Suprapubic skin (tissue), 4 donors: ENCODE measurements around the gene NEURL1B. TPM values are rescaled to one million over a fixed set of nuclear protein-coding genes. Genes with fewer than 3 reads are reported as not detected.
A peak's percentile ranks its signal among the peaks of the same experiment; 100 is the strongest.

Experiments used
- DNase-seq, 2 donors: peaks; one replicate each; pipeline ENCODE4 v3.0.0-alpha.2; 2019; ENCODE audit warnings: low spot score in 2 of 2
- H3K27ac ChIP-seq: fragments of 200-600 bp; sonication (generic); one replicate; pipeline ENCODE4 v1.5.1; 2019
- H3K27me3 ChIP-seq: fragments of 200-600 bp; sonication (generic); one replicate; pipeline ENCODE4 v1.5.1; 2019
- H3K36me3 ChIP-seq: fragments of 200-600 bp; sonication (generic); one replicate; pipeline ENCODE4 v1.5.1; 2019
- H3K4me1 ChIP-seq: fragments of 200-600 bp; sonication (generic); one replicate; pipeline ENCODE4 v1.5.1; 2019
- H3K4me3 ChIP-seq: fragments of 200-600 bp; sonication (generic); one replicate; pipeline ENCODE4 v1.5.1; 2019; ENCODE audit warnings: mild to moderate bottlenecking
- H3K9me3 ChIP-seq: fragments of 200-600 bp; sonication (generic); one replicate; pipeline ENCODE4 v1.5.1; 2019
- CTCF ChIP-seq, 2 donors: fragments of 200-600 bp in 1 of 2; fragments of 450-650 bp in 1 of 2; sonication (generic) in 1 of 2; IDR thresholded peaks; one replicate each; pipeline ENCODE4 v1.5.1; 2016 to 2019; ENCODE audit warnings: antibody characterized with exemption in 2 of 2, mild to moderate bottlenecking in 1 of 2, moderate library complexity in 1 of 2
- EP300 ChIP-seq: sonication (generic); formaldehyde crosslinking; IDR thresholded peaks from one replicate; pipeline ENCODE4 v1.6.1; 2017; ENCODE audit warnings: antibody characterized with exemption
- POLR2A ChIP-seq, 2 donors: fragments of 450-650 bp; IDR thresholded peaks; one replicate each; pipeline ENCODE4 v1.6.1; 2017; ENCODE audit warnings: antibody characterized with exemption in 2 of 2, mild to moderate bottlenecking in 2 of 2, moderate library complexity in 2 of 2
- POLR2AphosphoS5 ChIP-seq, 3 donors: sonication (generic); formaldehyde crosslinking; IDR thresholded peaks; one replicate each; pipeline ENCODE4 v1.6.1; 2017; ENCODE audit warnings: antibody characterized with exemption in 3 of 3
- WGBS: methylation state at CpG from one replicate; pipeline ENCODE4 v1.1.5; 2018; 5-methylcytosine and 5-hydroxymethylcytosine counted together
- total RNA-seq, 4 donors: library from RNA; depleted of rRNA; stranded (reverse); fragments of >200 nt; gene quantifications; one replicate each; pipeline ENCODE4 v1.1.0, GENCODE V29; 2016

NEURL1B gene
- total RNA-seq, 4 donors from 2014 or later = 18.5 to 40.9 (median 30.4) TPM

GRCh38 chr5:172638209-172638768, 2.8 kb upstream of the NEURL1B start:
- Histone ChIP-seq H3K27me3 (peaks cover 3% of the 10 kb centered on the region), H3K27ac (no peak overlapping the region), H3K4me3 (no peak overlapping the region), H3K9me3 (no peaks in the 10 kb centered on the region), H3K4me1 (peaks cover 46% of the 10 kb centered on the region), H3K36me3 (no peaks in the 10 kb centered on the region)
- no peak for TF ChIP-seq POLR2A (IDR thresholded peaks at IDR 0.05)
- no peak for TF ChIP-seq POLR2AphosphoS5 (IDR thresholded peaks at IDR 0.05)
- TF ChIP-seq CTCF (IDR thresholded peaks at IDR 0.05) = no peak
- TF ChIP-seq EP300 = no peak
- 80% methylated on average over 3 of the region's 3 CpGs for WGBS
- peak; percentile 13 to 29 for DNase-seq

- no peak overlapping the region for H3K4me3 ChIP-seq
- H3K36me3 ChIP-seq = no peaks in the 10 kb centered on the region
- 82% methylated on average over 5 of the region's 5 CpGs for WGBS
- H3K27ac ChIP-seq = no peak overlapping the region
- H3K4me1 ChIP-seq = peaks cover 57% of the 10 kb centered on the region
- DNase-seq = no peak
- H3K9me3 ChIP-seq = no peaks in the 10 kb centered on the region
- no peak for TF ChIP-seq EP300
- no peak for TF ChIP-seq CTCF (IDR thresholded peaks at IDR 0.05)
- TF ChIP-seq POLR2A (IDR thresholded peaks at IDR 0.05) = no peak
- no peak for TF ChIP-seq POLR2AphosphoS5 (IDR thresholded peaks at IDR 0.05)
- H3K27me3 ChIP-seq = peaks cover 3% of the 10 kb centered on the region
Observed at GRCh38 chr5:172640139-172640538, 924 bp upstream of the NEURL1B start.

GRCh38 chr5:172641359-172642050, 442 bp downstream of the NEURL1B start:
- H3K27me3 ChIP-seq = peaks cover 3% of the 10 kb centered on the region
- TF ChIP-seq POLR2A (IDR thresholded peaks at IDR 0.05) = no peak
- no peak for TF ChIP-seq POLR2AphosphoS5 (IDR thresholded peaks at IDR 0.05)
- no peak for TF ChIP-seq EP300
- 0% methylated on average over 24 of the region's 73 CpGs for WGBS
- H3K4me1 ChIP-seq = peaks cover 53% of the 10 kb centered on the region
- peak overlapping the region; percentile 73 for H3K4me3 ChIP-seq
- no peaks in the 10 kb centered on the region for H3K9me3 ChIP-seq
- H3K36me3 ChIP-seq = no peaks in the 10 kb centered on the region
- DNase-seq = no peak
- H3K27ac ChIP-seq = peak overlapping the region; percentile 81

- H3K4me3 ChIP-seq = peak overlapping the region; percentile 73
- no peaks in the 10 kb centered on the region for H3K36me3 ChIP-seq
- no peak for DNase-seq
- 27% methylated on average over 13 of the region's 14 CpGs for WGBS
- H3K4me1 ChIP-seq = peaks cover 51% of the 10 kb centered on the region
- no peak for TF ChIP-seq CTCF (IDR thresholded peaks at IDR 0.05)
- no peak for TF ChIP-seq POLR2AphosphoS5 (IDR thresholded peaks at IDR 0.05)
- TF ChIP-seq POLR2A (IDR thresholded peaks at IDR 0.05) = no peak
- no peak for TF ChIP-seq EP300
- H3K9me3 ChIP-seq = no peaks in the 10 kb centered on the region
- peaks cover 3% of the 10 kb centered on the region for H3K27me3 ChIP-seq
- peak overlapping the region; percentile 81 for H3K27ac ChIP-seq
Observed at GRCh38 chr5:172642051-172642409, 967 bp downstream of the NEURL1B start.

GRCh38 chr5:172642486-172642885, 1.4 kb downstream of the NEURL1B start:
- Histone ChIP-seq H3K36me3 (no peaks in the 10 kb centered on the region), H3K4me1 (peaks cover 53% of the 10 kb centered on the region), H3K9me3 (no peaks in the 10 kb centered on the region), H3K27ac (no peak overlapping the region), H3K4me3 (peak overlapping the region; percentile 73), H3K27me3 (peaks cover 3% of the 10 kb centered on the region)
- TF ChIP-seq EP300 = no peak
- TF ChIP-seq CTCF (IDR thresholded peaks at IDR 0.05) = no peak
- TF ChIP-seq POLR2AphosphoS5 (IDR thresholded peaks at IDR 0.05) = no peak
- TF ChIP-seq POLR2A (IDR thresholded peaks at IDR 0.05) = no peak
- WGBS = 38% methylated on average over 4 of the region's 4 CpGs
- DNase-seq = no peak
